ENCODE results near the gene PRG3.
"Not testable (repeated sequence)": the region's sequence is repeated elsewhere in the genome, so short reads cannot be mapped to it uniquely, and the experiment has no call there.

PRG3 gene

GRCh38 chr11:57407941-57408475, 27.1 kb upstream of the PRG3 start:
- DNase-seq, result no peak

DNA sequence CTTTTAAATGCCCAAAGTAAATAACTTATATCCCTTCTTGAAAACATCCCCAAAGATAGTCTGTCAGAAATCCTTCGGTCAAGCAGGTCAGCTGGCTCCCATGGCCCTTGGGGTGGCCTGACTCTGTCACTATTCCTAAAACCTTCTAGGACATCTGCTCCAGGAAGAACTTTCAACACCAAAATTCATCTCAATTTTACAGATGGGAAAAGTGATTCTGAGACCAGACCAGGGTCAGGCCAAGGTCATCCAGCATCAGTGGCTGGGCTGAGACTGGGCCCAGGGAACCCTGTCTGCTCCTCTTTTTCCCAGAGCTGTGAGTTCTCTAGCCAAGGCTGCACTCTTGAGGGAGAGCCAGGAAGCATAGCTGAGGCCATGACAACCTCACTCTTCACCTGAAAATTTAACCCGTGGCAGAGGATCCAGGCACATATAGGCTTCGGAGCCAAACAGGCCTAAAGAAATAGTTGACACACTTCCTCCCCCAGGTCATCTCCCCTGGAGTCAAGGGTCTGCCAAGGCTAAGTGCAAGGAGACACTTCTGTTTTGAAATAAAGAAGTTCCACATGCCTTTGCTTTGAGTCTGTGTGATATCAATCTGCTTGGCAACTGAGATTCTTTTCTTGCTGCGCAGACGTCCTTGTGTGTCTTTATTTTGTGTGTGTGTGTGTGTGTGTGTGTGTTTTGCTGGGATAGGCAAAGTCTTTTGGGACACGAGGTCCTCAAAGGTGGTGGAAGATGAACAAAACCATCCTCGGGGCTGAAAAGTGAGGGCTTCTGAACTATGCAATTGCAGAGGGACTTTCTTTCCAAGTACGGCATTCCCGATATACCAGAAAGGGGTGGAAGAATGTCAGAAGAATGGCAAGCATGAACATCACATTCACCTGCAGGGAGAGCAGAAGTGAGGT, 26.3 kb upstream of the PRG3 start:
- no peak for DNase-seq

GRCh38 chr11:57406337-57406904, 25.5 kb upstream of the PRG3 start:
- DNase-seq, result no peak

DNA sequence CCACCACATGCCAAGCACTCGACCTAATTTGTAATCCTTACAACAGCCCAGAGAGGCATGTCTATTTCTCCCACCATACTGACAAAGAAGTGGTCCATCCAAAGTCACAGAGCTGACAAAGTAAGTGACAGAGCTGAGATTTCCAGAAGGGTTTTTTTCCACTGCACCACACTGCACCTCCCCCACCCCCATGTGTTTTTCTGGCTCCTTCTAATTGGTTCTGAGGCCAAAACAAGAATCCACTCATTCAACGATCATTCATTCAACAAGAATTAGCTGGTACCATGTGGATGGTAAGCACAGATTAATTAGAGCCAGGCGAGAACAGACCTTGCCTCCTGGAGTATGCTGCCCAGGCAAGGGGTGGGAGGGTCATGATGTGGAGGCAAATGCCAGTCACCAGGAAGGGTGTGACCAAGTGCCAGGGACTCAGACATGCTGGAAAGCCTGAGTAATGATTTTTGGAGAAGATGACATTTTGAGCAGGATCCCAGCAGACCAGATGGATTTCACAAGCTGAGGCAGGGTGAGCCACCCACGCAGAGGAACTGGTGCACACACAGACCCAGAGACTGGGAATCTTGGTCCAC, 24.4 kb upstream of the PRG3 start:
- DNase-seq, result no peak

- DNase-seq, result no peak
These were observed 22.8 kb upstream of the PRG3 start for GRCh38 chr11:57403802-57404147.

- DNase-seq, result not testable (repeated sequence)
These were observed 22.3 kb upstream of the PRG3 start for GRCh38 chr11:57403003-57403801.

DNA sequence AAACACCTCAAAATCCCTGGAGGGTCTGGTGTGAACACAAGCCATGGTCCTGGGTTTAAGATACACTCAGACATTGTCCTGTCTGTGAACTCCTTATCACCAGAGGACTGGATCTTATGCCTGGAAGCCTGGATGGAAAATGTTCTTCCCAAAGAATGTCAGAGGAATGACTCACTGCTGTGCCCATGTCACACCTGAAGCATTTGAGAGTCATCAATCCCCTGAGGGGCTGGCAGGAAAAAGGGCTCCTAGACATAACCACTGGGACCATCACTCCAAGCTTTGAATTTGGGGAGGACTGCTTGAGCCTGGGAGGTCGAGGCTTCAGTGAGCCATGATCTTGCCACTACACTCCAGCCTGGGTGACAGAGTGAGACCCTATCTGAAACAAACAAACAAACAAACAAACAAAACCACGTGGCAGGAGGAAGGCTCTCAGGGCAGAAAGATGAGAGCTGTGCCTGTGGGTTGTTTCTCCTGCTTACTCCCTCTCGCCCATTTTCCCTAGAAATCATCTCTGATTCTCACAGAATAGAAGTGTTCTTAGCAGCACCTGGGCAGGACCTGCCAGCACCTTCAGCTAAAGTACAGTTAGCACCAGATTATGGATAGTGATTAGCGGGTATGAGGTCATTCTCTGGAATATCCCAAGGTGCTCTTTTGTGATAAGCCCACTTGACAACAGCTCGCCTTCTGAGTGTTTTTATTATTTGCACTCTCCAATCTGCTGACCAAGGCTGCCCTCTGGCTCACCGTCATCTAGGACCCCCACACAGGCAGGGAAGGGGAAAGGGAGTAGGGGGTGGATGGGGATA, 21.4 kb upstream of the PRG3 start:
- no peak for DNase-seq

DNA sequence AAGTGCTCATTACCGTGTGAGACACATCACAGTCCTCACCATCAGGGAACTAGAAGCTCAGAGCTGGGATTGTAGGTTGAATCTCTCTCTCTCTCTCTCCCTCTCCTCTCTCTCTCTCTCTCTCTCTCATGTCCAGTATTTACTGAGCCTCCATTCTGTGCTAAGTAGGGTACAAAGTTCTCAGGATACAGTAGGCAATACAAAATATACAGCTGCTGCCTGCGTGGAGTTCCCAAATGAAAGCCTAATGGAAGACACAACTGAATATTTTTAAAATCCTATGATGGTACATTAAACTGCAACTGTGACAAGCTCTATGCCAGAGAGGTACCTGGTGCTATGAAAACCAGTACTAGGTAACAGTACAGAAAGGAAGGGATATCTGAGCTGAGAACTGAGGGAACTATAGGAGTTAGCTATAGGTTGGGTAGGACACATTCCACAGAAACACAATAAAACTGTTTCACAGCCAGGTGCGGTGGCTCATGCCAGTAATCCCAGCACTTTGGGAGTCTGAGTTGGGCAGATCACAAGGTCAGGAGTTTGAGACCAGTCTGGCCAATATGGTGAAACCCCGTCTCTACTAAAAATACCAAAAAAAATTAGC, 19.1 kb upstream of the PRG3 start:
- no peak for DNase-seq

DNA sequence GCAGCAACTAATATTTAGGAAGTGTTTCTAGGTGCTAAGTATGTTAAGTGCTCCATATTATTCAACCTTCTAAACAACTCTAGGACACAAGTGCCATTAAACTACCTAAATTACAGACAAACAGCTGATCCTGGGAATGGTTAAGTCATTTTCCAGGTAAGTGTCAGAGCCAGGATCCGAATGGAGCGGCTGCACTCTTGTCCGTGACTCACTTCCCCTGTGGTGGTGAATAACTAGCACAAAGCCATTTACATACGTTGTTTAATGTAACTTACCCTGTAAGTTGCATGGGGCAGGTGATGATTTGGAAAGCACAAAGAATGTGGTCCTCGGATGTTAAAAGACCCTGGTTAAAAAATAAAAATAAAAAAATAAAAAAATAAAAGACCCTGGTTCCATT, 18.3 kb upstream of the PRG3 start:
- no peak for DNase-seq

DNA sequence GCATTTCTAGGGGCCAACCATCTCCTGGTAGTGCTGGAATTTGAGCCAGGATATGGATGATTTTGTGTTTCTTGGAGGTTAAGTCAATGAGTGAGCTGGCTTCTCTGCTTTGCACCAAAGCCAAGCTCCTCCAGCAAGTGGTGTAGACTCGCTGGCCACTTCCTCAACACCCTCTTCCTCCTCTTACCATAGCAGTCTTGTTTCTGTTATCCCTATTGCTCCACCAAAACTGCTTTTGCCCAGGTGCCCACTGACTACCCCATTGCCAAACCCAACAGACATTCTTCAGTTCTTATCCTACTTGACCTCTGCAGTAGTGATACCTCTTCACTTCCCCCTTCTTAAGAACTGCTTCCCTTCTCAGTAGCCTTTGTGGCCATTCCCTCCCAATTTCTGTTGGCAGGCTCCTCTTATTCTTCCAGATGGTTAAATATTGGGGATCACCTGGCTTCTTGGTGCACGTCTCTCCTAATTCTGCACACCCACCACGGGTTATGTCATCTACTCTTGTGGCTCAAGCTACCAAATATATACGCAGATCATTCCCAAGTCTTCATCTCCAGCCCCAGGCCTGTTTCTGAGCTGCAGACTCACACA, 16.5 kb upstream of the PRG3 start:
- no peak for DNase-seq

DNA sequence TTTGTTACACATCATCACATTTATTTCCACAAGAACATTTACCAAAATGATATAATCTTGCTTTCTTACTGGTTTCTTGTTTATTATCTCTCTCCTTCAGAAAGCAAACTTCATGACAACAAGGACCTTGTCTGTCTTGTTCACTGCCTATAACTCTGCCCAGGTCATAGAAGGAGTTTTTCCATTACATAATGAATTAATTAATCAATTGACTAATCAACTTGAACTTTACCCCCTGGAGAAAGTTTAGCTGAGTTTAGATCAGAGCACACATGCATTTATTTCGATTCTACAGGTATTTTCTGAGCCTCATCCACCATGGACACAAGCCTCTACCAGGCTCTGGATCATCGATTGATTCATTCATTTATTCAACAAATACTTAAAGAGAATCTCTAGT, 15.8 kb upstream of the PRG3 start:
- DNase-seq, result no peak

DNA sequence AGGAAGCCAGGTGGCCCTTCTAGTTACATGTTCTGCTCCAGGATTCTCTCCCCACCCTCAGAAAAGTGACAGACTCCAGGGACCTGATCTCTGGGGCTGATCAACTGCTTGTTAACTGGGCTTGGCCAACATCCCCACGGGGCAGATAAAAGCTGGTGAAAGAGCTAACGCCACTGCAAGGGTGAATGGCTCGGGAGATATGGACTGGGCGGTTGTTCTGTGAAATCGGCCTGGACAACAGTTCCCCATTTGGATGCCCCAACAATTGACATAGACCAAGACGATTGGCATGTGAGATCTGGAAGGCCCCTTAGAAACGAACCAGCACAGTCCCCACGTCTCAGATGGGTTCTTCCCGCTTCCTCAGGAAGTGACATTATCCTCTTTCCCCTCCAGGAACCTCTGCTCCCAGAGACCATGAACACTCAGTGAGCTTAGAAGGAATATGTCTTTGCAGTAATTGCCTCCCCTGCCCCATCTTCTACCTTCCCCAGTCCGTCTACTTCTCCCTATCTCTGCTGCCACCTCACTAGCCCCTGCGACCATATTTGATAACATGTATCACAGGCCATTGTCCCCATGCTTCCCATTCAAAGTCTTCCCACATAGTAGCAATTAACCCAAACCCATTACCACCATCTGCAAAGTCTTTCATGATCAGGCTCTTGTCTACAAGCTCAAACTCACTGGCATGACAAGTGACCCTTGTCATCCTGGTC, 15.1 kb upstream of the PRG3 start:
- no peak for DNase-seq

DNA sequence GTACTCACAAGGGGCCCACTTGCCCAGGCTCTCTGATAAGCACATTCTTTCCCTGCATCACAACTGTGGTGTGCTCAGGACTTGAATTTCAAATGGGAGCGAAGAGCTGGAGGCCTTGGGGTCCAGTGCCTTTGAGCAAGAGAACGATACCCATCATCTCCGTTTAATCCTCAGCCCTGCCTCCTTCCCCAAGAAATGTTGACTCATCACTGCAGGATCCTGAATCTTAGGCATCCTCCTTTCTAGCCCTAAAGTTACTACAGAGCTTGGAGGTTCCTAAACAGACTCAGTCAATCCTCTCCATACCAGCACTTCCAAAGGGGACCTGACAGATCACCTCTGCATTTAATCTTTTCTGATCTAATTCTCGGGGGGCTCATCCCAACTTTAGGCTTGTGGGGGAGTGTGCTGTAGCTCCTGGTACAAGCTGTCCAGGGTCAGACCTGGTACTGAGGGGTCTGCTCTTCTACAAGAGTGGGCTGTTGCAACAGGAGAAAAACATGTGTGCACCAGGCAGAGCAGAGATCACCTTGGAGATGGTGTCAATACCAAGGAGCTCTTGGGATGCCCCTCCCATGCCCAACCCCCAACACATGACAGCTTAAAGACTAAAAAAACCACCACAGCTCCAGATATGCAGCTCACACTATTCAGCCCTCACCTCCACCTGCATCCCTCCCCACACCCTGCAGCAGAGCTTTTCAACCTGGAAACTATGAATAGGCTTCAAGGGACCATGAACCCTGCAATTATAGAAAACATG, 13.4 kb upstream of the PRG3 start:
- no peak for DNase-seq

- no peak for DNase-seq
These were observed 11.8 kb upstream of the PRG3 start for GRCh38 chr11:57392763-57393105.

DNA sequence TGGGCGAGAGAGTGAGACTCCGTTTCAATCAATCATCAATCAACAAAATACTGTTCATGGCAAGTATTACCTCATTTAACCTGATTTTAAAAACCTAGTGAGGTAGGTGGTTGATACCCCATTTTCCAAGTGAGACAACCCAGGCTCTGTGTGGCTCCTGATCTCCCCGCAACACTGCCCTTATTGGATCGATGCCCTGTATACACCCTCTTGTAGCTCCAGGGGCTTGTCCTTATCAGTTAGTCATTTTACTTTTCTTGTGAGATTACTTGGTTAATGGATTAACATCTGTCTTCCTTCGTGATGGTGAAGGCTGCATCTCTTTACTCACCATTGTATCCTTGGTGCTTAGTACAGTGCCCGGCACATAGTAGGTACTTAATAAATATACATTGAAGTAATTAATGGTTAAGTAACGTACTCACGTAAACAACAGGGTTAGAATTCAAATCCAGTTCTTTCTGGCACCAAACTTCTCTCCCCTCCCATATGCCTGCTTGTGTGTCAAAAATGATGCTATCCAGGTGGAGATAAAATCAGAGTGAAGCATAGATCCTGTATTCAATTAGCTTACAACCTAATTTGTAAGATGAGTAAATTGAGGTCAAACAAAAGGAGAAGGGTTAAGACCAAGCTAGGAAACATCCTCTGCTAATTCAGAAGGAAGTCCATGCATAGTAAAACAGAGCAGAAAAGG, 11.3 kb upstream of the PRG3 start:
- no peak for DNase-seq

DNA sequence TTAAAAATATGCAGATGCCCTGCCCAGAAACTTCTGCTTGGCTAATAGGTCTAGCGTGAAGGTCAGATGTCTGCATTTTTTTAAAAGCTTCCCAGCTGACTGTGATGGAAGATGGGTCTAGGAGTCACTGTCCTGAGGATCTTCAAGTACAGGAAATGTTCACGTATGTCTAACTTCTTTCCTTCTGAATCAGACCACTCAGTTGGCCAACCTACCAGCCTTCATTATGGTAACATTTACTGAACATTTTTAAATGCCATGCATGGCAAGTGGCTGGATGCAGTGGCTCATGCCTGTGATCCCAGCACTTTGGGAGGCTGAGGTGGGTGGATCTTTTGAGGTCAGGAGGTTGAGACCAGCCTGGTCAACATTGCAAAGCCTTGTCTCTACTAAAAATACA, 10.6 kb upstream of the PRG3 start:
- DNase-seq, result no peak

GRCh38 chr11:57391111-57391510, 10.2 kb upstream of the PRG3 start:
- DNase-seq, result no peak

GRCh38 chr11:57390535-57390934, 9.6 kb upstream of the PRG3 start, which contains the start of gene PRG2:
TSS of gene PRG2 (minus strand) at chr11:57390650. CDS start at chr11:57389944, 706 bp downstream.
- DNase-seq, result no peak

DNA sequence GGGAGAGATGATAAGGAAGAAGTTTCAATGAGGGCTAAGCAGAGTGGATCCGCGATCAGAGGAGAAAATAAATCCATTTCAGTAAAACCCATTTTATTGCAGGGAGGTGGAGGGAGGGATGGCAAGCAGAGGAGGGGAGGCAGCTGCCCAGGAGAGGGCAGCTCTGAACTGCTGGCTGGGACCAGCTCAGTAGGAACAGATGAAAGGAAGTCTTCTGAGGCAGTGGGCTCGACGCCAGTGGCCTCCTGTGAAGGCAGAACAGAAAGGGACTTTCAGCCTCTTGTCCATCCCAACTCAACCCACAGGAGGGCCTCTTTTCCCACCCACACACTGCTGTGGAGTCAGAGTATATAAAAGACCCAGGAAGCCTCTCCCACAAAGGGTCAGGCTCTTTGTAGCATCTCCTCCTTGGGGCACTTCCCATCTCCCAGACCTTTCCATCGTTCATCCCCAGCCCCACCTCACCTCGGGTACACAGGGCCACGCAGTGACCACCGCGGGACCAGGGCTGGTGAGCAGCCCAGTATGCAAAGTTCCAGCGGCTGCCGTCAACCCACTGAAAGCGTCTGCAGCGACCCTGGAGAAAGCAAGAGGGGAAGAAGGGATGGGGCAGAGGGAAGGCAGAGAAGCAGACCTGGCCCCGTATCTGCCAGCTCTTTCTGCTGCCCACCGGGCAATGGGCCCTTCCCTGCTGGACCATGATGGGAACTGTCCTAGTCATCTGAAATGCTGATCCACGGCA, 6.5 kb upstream of the PRG3 start:
- no peak for DNase-seq

Data from KG1 (cell line).